ENCODE measurements around the gene FGD5.

The FGD5 gene

GRCh38 chr3:14845826-14846225, 27.1 kb downstream of the FGD5 start:
- H3K4me3 ChIP-seq (IDR thresholded peaks at IDR 0.05; ENCODE audit: insufficient read depth, low read depth, low read length), result no peak overlapping the region
- H3K27ac ChIP-seq, result no peak overlapping the region
- H3K9ac ChIP-seq, result no peak overlapping the region
- no peak for TF ChIP-seq CTCF (conservative IDR thresholded peaks at IDR 0.05; ENCODE audit: low read depth, low read length)
- H3K79me2 ChIP-seq (ENCODE audit: insufficient read depth, low read depth), result no peaks in the 10 kb centered on the region
- no peaks in the 10 kb centered on the region for H4K20me1 ChIP-seq (ENCODE audit: insufficient read depth)
- no peaks in the 10 kb centered on the region for H3K27me3 ChIP-seq (ENCODE audit: insufficient read depth, low read depth)
- H3K36me3 ChIP-seq (ENCODE audit: insufficient read depth), result no peaks in the 10 kb centered on the region
- no peak overlapping the region for H3K4me2 ChIP-seq
- H3K4me1 ChIP-seq (ENCODE audit: low read depth, poor library complexity, severe bottlenecking), result no peaks in the 10 kb centered on the region
- no peak overlapping the region for H2AFZ ChIP-seq (ENCODE audit: low read depth)

GRCh38 chr3:14846226-14846880, 27.6 kb downstream of the FGD5 start:
- Histone ChIP-seq H3K4me2 (no peak overlapping the region), H3K79me2 (ENCODE audit: insufficient read depth, low read depth) (no peaks in the 10 kb centered on the region), H4K20me1 (ENCODE audit: insufficient read depth) (no peaks in the 10 kb centered on the region), H3K27me3 (ENCODE audit: insufficient read depth, low read depth) (no peaks in the 10 kb centered on the region), H2AFZ (ENCODE audit: low read depth) (no peak overlapping the region), H3K36me3 (ENCODE audit: insufficient read depth) (no peaks in the 10 kb centered on the region), H3K4me3 (IDR thresholded peaks at IDR 0.05; ENCODE audit: insufficient read depth, low read depth, low read length) (no peak overlapping the region), H3K9ac (no peak overlapping the region), H3K4me1 (ENCODE audit: low read depth, poor library complexity, severe bottlenecking) (no peaks in the 10 kb centered on the region), H3K27ac (no peak overlapping the region)
- no peak for TF ChIP-seq CTCF (conservative IDR thresholded peaks at IDR 0.05; ENCODE audit: low read depth, low read length)

GRCh38 chr3:14847613-14848541, 29.1 kb downstream of the FGD5 start:
- no peaks in the 10 kb centered on the region for H4K20me1 ChIP-seq (ENCODE audit: insufficient read depth)
- no peaks in the 10 kb centered on the region for H3K4me1 ChIP-seq (ENCODE audit: low read depth, poor library complexity, severe bottlenecking)
- no peak overlapping the region for H3K4me3 ChIP-seq (IDR thresholded peaks at IDR 0.05; ENCODE audit: insufficient read depth, low read depth, low read length)
- no peak overlapping the region for H3K27ac ChIP-seq
- no peaks in the 10 kb centered on the region for H3K27me3 ChIP-seq (ENCODE audit: insufficient read depth, low read depth)
- no peak overlapping the region for H3K4me2 ChIP-seq
- TF ChIP-seq CTCF (conservative IDR thresholded peaks at IDR 0.05; ENCODE audit: low read depth, low read length), result no peak
- no peak overlapping the region for H3K9ac ChIP-seq
- H3K36me3 ChIP-seq (ENCODE audit: insufficient read depth), result no peaks in the 10 kb centered on the region
- no peaks in the 10 kb centered on the region for H3K79me2 ChIP-seq (ENCODE audit: insufficient read depth, low read depth)
- no peak overlapping the region for H2AFZ ChIP-seq (ENCODE audit: low read depth)

- Histone ChIP-seq H3K9ac (no peak overlapping the region), H3K36me3 (ENCODE audit: insufficient read depth) (no peaks in the 10 kb centered on the region), H2AFZ (ENCODE audit: low read depth) (no peak overlapping the region), H3K79me2 (ENCODE audit: insufficient read depth, low read depth) (no peaks in the 10 kb centered on the region), H3K4me3 (IDR thresholded peaks at IDR 0.05; ENCODE audit: insufficient read depth, low read depth, low read length) (no peak overlapping the region), H3K4me1 (ENCODE audit: low read depth, poor library complexity, severe bottlenecking) (no peaks in the 10 kb centered on the region), H3K4me2 (no peak overlapping the region), H3K27ac (no peak overlapping the region), H3K27me3 (ENCODE audit: insufficient read depth, low read depth) (no peaks in the 10 kb centered on the region), H4K20me1 (ENCODE audit: insufficient read depth) (no peaks in the 10 kb centered on the region)
- no peak for TF ChIP-seq CTCF (conservative IDR thresholded peaks at IDR 0.05; ENCODE audit: low read depth, low read length)
These were observed 30.1 kb downstream of the FGD5 start for GRCh38 chr3:14848906-14849305.
